ENCODE data around the gene CRNKL1. TPM values are rescaled to one million over a fixed set of nuclear protein-coding genes. Genes with fewer than 3 reads are reported as not detected.

The CRNKL1 gene
- polyA plus RNA-seq, 1 donor (not counting 4 experiments of a cell fraction or from before 2014, with no cell fraction given) = 11.0 TPM

DNA sequence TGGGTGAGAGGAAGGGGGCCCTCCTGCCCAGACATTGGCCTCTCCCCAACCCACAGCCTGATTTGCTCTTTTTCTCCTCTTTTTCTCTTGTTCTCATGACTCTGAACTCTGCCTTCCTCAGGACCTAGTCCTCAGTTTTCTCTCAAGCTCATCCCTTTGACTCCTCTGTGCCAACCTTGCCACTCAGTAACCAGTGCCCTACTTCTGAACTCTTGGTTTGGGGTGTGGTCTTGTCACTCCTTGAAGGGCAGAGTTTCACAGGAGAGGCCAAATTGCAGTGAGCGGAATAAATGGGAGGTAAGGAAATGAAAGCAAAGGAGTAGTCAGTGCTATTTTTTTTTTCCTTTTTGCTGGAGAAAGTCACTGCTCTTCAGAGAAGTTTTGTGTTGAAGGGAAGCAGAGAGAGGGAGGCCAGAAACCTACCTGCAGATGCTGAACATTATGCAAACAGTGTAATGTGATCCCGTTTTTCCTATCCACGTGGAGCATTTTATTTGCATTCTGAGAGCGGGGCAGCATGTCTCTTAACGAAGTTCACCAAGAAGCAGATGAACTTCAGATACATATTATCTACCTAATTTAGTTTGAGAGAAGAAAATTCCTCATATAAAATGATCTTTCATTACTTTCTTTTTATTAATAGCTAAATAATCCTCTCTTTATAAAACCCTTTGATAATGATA, 27.0 kb upstream of the CRNKL1 start:
- Histone ChIP-seq H3K27ac (ENCODE audit: control insufficient read depth, insufficient read depth, low read length) (no peak overlapping the region), H3K4me2 (ENCODE audit: control insufficient read depth, extremely low read depth, insufficient read depth, low read depth, low read length) (no peak overlapping the region), H4K20me1 (ENCODE audit: control insufficient read depth, extremely low read depth, insufficient read depth, low read length) (no peaks in the 10 kb centered on the region), H3K4me3 (ENCODE audit: control insufficient read depth in 2 of 3, extremely low read depth in 1 of 3, insufficient read depth in 2 of 3, low read depth in 1 of 3, low read length in 3 of 3) (no peak overlapping the region), H3K9me1 (ENCODE audit: control insufficient read depth, extremely low read depth, insufficient read depth, low read length) (no peaks in the 10 kb centered on the region), H3K4me1 (ENCODE audit: control insufficient read depth, extremely low read depth, insufficient read depth, low read length) (no peaks in the 10 kb centered on the region), H3K9me3 (ENCODE audit: control insufficient read depth, low read depth, low read length) (no peaks in the 10 kb centered on the region), H3K79me2 (ENCODE audit: control insufficient read depth, insufficient read depth, low read length) (no peaks in the 10 kb centered on the region), H3K36me3 (ENCODE audit: control insufficient read depth in 2 of 2, extremely low read depth in 1 of 2, insufficient read depth in 2 of 2, low read length in 2 of 2) (no peaks in the 10 kb centered on the region), H3K9ac (ENCODE audit: control insufficient read depth, extremely low read depth, insufficient read depth, low read length) (no peak overlapping the region), H3K27me3 (ENCODE audit: control insufficient read depth, extremely low read depth, insufficient read depth, low read length) (peaks cover 9% of the 10 kb centered on the region), H2AFZ (ENCODE audit: control insufficient read depth, low read length) (no peak overlapping the region)
- no peak for DNase-seq (ENCODE audit: low read depth, low spot score)
- TF ChIP-seq CTCF (optimal IDR thresholded peaks at IDR 0.05 in 1 of 3, IDR thresholded peaks at IDR 0.05 in 1 of 3, conservative IDR thresholded peaks at IDR 0.05 in 1 of 3; ENCODE audit: extremely low read depth in 1 of 3, insufficient read depth in 2 of 3, low read length in 3 of 3) (no peak), EZH2 (IDR thresholded peaks at IDR 0.05; ENCODE audit: low read length) (no peak)
- dilution Hi-C loops (cut with MboI; ENCODE audit: extremely low pct_ligation_motif_present, low sequenced_read_pairs) = no loop called here
- FAIRE-seq = no peak

DNA sequence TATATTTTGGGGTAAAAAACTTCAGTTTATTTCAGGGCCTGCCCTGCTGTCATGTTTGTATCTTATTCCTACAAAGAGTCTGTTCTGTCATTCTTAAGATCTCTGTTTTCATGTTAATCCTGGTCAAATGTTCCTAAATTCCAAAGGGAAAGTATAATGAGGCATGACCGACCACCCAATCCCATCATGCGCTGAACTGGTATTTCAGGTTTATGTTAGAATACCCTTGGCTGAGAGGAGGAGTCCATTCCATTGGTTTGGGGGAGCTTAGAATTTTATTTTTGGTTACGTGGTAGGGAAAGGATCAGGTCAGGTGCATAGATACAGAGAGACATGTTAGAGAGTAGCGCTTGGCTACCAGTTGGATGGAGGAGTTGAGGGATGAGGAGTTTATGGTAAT, 25.8 kb upstream of the CRNKL1 start:
- DNase-seq (ENCODE audit: low read depth, low spot score) = no peak
- Histone ChIP-seq H3K27ac (ENCODE audit: control insufficient read depth, insufficient read depth, low read length) (no peak overlapping the region), H3K27me3 (ENCODE audit: control insufficient read depth, extremely low read depth, insufficient read depth, low read length) (peaks cover 9% of the 10 kb centered on the region), H2AFZ (ENCODE audit: control insufficient read depth, low read length) (no peak overlapping the region), H3K9me1 (ENCODE audit: control insufficient read depth, extremely low read depth, insufficient read depth, low read length) (no peaks in the 10 kb centered on the region), H3K9ac (ENCODE audit: control insufficient read depth, extremely low read depth, insufficient read depth, low read length) (no peak overlapping the region), H3K9me3 (ENCODE audit: control insufficient read depth, low read depth, low read length) (no peaks in the 10 kb centered on the region), H3K4me1 (ENCODE audit: control insufficient read depth, extremely low read depth, insufficient read depth, low read length) (no peaks in the 10 kb centered on the region), H3K4me2 (ENCODE audit: control insufficient read depth, extremely low read depth, insufficient read depth, low read depth, low read length) (no peak overlapping the region), H4K20me1 (ENCODE audit: control insufficient read depth, extremely low read depth, insufficient read depth, low read length) (no peaks in the 10 kb centered on the region), H3K36me3 (ENCODE audit: control insufficient read depth in 2 of 2, extremely low read depth in 1 of 2, insufficient read depth in 2 of 2, low read length in 2 of 2) (no peaks in the 10 kb centered on the region), H3K79me2 (ENCODE audit: control insufficient read depth, insufficient read depth, low read length) (no peaks in the 10 kb centered on the region), H3K4me3 (ENCODE audit: control insufficient read depth in 2 of 3, extremely low read depth in 1 of 3, insufficient read depth in 2 of 3, low read depth in 1 of 3, low read length in 3 of 3) (no peak overlapping the region)
- no peak for FAIRE-seq
- dilution Hi-C loops (cut with MboI; ENCODE audit: extremely low pct_ligation_motif_present, low sequenced_read_pairs) = no loop called here
- no peak for TF ChIP-seq EZH2 (IDR thresholded peaks at IDR 0.05; ENCODE audit: low read length)
- no peak for TF ChIP-seq CTCF (optimal IDR thresholded peaks at IDR 0.05 in 1 of 3, IDR thresholded peaks at IDR 0.05 in 1 of 3, conservative IDR thresholded peaks at IDR 0.05 in 1 of 3; ENCODE audit: extremely low read depth in 1 of 3, insufficient read depth in 2 of 3, low read length in 3 of 3)

Measured in keratinocyte (primary cell).